ENCODE measurements around the gene RGS3. TPM values are rescaled to one million over a fixed set of nuclear protein-coding genes. Genes with fewer than 3 reads are reported as not detected.

Gene RGS3
- total and polyA plus RNA-seq, 2 of the 13 experiments (the other 11 are each of a cell fraction or from before 2014, with no cell fraction given) = 17.1 to 28.8 TPM

GRCh38 chr9:113548221-113549041 lies 84.9 kb downstream of the RGS3 start (continued):
- no peak for TF ChIP-seq ZNF609 (CRISPR knock-in tag; IDR thresholded peaks at IDR 0.05; ENCODE audit: borderline replicate concordance)
- TF ChIP-seq HIVEP1 (CRISPR knock-in tag; IDR thresholded peaks at IDR 0.05) = peak; percentile 74; the same call in 1 of the 2 replicates
- TF ChIP-seq ETV5 (CRISPR knock-in tag; IDR thresholded peaks at IDR 0.05; ENCODE audit: borderline replicate concordance) = no peak
- 0 out of 2 replicates have a peak, but pooled peaks have one; percentile 58 for TF ChIP-seq ZNF619 (CRISPR knock-in tag; IDR thresholded peaks at IDR 0.05)
- TF ChIP-seq CEBPG (CRISPR knock-in tag; IDR thresholded peaks at IDR 0.05) = peak; percentile 44; the same call in 1 of the 2 replicates
- no peak for TF ChIP-seq HNF4G (IDR thresholded peaks at IDR 0.05; ENCODE audit: borderline replicate concordance, low read depth, low read length)
- TF ChIP-seq HNF4G (CRISPR knock-in tag; IDR thresholded peaks at IDR 0.05; ENCODE audit: borderline replicate concordance, low read depth) = 0 out of 2 replicates have a peak, but pooled peaks have one; percentile 17
- TF ChIP-seq ZNF354B (CRISPR knock-in tag; IDR thresholded peaks at IDR 0.05) = no peak
- no peak for TF ChIP-seq THAP7 (CRISPR knock-in tag; IDR thresholded peaks at IDR 0.05)
- no peak for TF ChIP-seq GLI4 (CRISPR knock-in tag; IDR thresholded peaks at IDR 0.05; ENCODE audit: borderline replicate concordance)
- TF ChIP-seq SMAD3 (CRISPR knock-in tag; IDR thresholded peaks at IDR 0.05) = no peak; the same call in 1 of the 2 replicates
- no peak for TF ChIP-seq DNMT1 (CRISPR knock-in tag; IDR thresholded peaks at IDR 0.05)
- no peak for TF ChIP-seq HNF1A (IDR thresholded peaks at IDR 0.05; ENCODE audit: low read depth)
- TF ChIP-seq HNF1A (CRISPR knock-in tag; IDR thresholded peaks at IDR 0.05; ENCODE audit: borderline replicate concordance) = 0 out of 2 replicates have a peak, but pooled peaks have one; percentile 30
- TF ChIP-seq ZNF883 (CRISPR knock-in tag; IDR thresholded peaks at IDR 0.05; ENCODE audit: not compliant biosample characterization) = no peak
- TF ChIP-seq ISL2 (CRISPR knock-in tag; IDR thresholded peaks at IDR 0.05) = 0 out of 2 replicates have a peak, but pooled peaks have one; percentile 17
- no peak; the same call in 1 of the 2 replicates for TF ChIP-seq PATZ1 (CRISPR knock-in tag; IDR thresholded peaks at IDR 0.05)
